IPS-18a (cell line): ENCODE data around the gene EMX1.

Experiments
- H3K27ac ChIP-seq: one replicate; pipeline ENCODE4 v1.5.1; 2013; ENCODE audit warnings: low read length
- H3K27me3 ChIP-seq: one replicate; pipeline ENCODE4 v1.6.1; 2013; ENCODE audit warnings: mild to moderate bottlenecking, low read length; ENCODE audit not compliant: control insufficient read depth, insufficient read depth
- H3K36me3 ChIP-seq: one replicate; pipeline ENCODE4 v1.6.1; 2013; ENCODE audit warnings: low read depth, low read length; ENCODE audit not compliant: control insufficient read depth
- H3K4me1 ChIP-seq: one replicate; pipeline ENCODE4 v1.6.1; 2013; ENCODE audit warnings: low read depth, low read length; ENCODE audit not compliant: control insufficient read depth
- H3K4me3 ChIP-seq: one replicate; pipeline ENCODE4 v1.5.1; 2013; ENCODE audit warnings: low read length
- H3K9ac ChIP-seq: one replicate; pipeline ENCODE4 v1.6.1; 2013; ENCODE audit warnings: mild to moderate bottlenecking, low read length, moderate library complexity
- H3K9me3 ChIP-seq: one replicate; pipeline ENCODE4 v1.6.1; 2013; ENCODE audit warnings: low read depth, low read length; ENCODE audit not compliant: control insufficient read depth

The EMX1 gene

GRCh38 chr2:72920318-72921087 lies 3.2 kb downstream of the EMX1 start:
- H3K36me3 ChIP-seq = no peaks in the 10 kb centered on the region
- peaks cover 97% of the 10 kb centered on the region for H3K27me3 ChIP-seq
- H3K4me1 ChIP-seq = peaks cover 24% of the 10 kb centered on the region
- H3K4me3 ChIP-seq = peak overlapping the region; percentile 44
- no peak overlapping the region for H3K27ac ChIP-seq
- no peaks in the 10 kb centered on the region for H3K9me3 ChIP-seq
- no peak overlapping the region for H3K9ac ChIP-seq

DNA sequence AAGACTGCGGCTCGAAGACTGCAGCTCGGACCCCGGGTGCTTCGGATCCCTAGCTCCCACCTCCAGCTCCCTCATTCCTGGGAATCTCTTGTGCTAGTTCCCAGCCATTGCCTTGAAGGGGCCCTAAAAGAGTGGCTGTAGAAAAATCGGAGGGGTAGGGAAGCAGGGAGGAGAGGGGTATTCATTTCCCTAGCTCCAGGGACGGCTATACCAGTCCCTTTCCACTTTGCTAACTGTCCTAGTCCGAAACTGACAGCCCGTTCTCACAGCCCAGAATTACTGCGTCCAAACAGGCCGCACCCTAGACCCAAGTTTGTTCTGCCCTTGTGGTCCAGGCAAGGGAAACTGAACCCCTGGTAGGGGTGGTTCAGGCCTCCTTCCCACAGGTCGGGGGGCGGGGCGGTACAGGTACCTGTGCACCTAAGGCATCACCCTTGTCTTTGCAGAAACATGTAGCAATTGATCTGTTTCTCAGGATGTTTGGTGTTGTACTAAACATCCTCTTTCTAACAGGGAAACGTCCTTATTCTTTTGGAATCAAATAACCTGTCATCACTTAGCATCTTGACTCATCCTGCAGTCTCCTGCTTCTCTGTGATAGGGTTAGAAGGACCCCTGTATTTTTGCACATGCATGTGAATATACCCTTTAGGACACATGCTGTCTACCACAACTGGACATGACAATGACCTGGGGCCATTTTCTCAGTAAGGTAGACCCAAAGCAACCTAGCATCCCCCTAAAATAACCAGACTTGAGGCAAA lies 4.0 kb downstream of the EMX1 start:
- peaks cover 32% of the 10 kb centered on the region for H3K4me1 ChIP-seq
- H3K9ac ChIP-seq = no peak overlapping the region
- peaks cover 97% of the 10 kb centered on the region for H3K27me3 ChIP-seq
- peak overlapping the region; percentile 44 for H3K4me3 ChIP-seq
- H3K27ac ChIP-seq = no peak overlapping the region
- H3K36me3 ChIP-seq = no peaks in the 10 kb centered on the region
- H3K9me3 ChIP-seq = no peaks in the 10 kb centered on the region

DNA sequence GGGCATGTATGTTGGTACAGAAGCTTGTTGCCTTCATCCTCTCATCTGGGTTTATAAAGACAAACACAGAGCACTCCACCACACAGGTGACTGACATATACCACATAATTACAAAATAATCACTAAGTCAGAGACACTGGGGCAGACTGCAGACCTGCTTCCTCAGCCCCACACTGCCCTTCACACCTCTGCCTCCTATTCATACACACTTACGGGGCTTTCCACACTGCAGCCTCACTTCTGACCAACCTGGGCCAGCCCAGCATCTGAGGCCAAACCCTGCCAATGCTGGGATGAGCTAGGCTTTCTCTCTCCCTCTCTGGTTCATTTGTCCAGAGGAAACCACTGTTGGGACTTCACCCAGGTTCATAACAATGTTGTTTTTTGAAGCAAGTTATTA lies 4.5 kb downstream of the EMX1 start:
- no peak overlapping the region for H3K4me3 ChIP-seq
- no peak overlapping the region for H3K27ac ChIP-seq
- no peaks in the 10 kb centered on the region for H3K36me3 ChIP-seq
- no peak overlapping the region for H3K9ac ChIP-seq
- peaks cover 97% of the 10 kb centered on the region for H3K27me3 ChIP-seq
- peaks cover 37% of the 10 kb centered on the region for H3K4me1 ChIP-seq
- H3K9me3 ChIP-seq = no peaks in the 10 kb centered on the region

- H3K36me3 ChIP-seq = no peaks in the 10 kb centered on the region
- H3K27ac ChIP-seq = no peak overlapping the region
- no peak overlapping the region for H3K9ac ChIP-seq
- peaks cover 33% of the 10 kb centered on the region for H3K4me1 ChIP-seq
- peak overlapping the region; percentile 34 for H3K4me3 ChIP-seq
- peaks cover 100% of the 10 kb centered on the region for H3K27me3 ChIP-seq
- H3K9me3 ChIP-seq = no peaks in the 10 kb centered on the region
These were observed 6.6 kb downstream of the EMX1 start for GRCh38 chr2:72923833-72924352.

- Histone ChIP-seq H3K27ac (no peak overlapping the region), H3K36me3 (no peaks in the 10 kb centered on the region), H3K9ac (no peak overlapping the region), H3K4me3 (peak overlapping the region; percentile 34), H3K9me3 (no peaks in the 10 kb centered on the region), H3K4me1 (peaks cover 31% of the 10 kb centered on the region), H3K27me3 (peaks cover 100% of the 10 kb centered on the region)
These were observed 7.3 kb downstream of the EMX1 start for GRCh38 chr2:72924353-72925240.

- Histone ChIP-seq H3K4me1 (peaks cover 27% of the 10 kb centered on the region), H3K36me3 (no peaks in the 10 kb centered on the region), H3K4me3 (peak overlapping the region; percentile 34), H3K9me3 (no peaks in the 10 kb centered on the region), H3K27ac (no peak overlapping the region), H3K9ac (no peak overlapping the region), H3K27me3 (peaks cover 100% of the 10 kb centered on the region)
These were observed 8.1 kb downstream of the EMX1 start for GRCh38 chr2:72925328-72925943.

- H3K27ac ChIP-seq = no peak overlapping the region
- H3K36me3 ChIP-seq = no peaks in the 10 kb centered on the region
- H3K9me3 ChIP-seq = no peaks in the 10 kb centered on the region
- H3K9ac ChIP-seq = no peak overlapping the region
- H3K4me3 ChIP-seq = no peak overlapping the region
- H3K4me1 ChIP-seq = peaks cover 21% of the 10 kb centered on the region
- peaks cover 100% of the 10 kb centered on the region for H3K27me3 ChIP-seq
These were observed 9.0 kb downstream of the EMX1 start for GRCh38 chr2:72926368-72926767.

- Histone ChIP-seq H3K27me3 (peaks cover 98% of the 10 kb centered on the region), H3K36me3 (no peaks in the 10 kb centered on the region), H3K27ac (no peak overlapping the region), H3K9me3 (no peaks in the 10 kb centered on the region), H3K4me1 (peaks cover 20% of the 10 kb centered on the region), H3K4me3 (no peak overlapping the region), H3K9ac (no peak overlapping the region)
These were observed 9.6 kb downstream of the EMX1 start for GRCh38 chr2:72926811-72927465.

GRCh38 chr2:72927619-72928550 lies 10.6 kb downstream of the EMX1 start:
- no peak overlapping the region for H3K9ac ChIP-seq
- H3K4me1 ChIP-seq = peaks cover 20% of the 10 kb centered on the region
- H3K4me3 ChIP-seq = no peak overlapping the region
- H3K9me3 ChIP-seq = no peaks in the 10 kb centered on the region
- H3K27me3 ChIP-seq = peaks cover 98% of the 10 kb centered on the region
- no peaks in the 10 kb centered on the region for H3K36me3 ChIP-seq
- H3K27ac ChIP-seq = no peak overlapping the region

DNA sequence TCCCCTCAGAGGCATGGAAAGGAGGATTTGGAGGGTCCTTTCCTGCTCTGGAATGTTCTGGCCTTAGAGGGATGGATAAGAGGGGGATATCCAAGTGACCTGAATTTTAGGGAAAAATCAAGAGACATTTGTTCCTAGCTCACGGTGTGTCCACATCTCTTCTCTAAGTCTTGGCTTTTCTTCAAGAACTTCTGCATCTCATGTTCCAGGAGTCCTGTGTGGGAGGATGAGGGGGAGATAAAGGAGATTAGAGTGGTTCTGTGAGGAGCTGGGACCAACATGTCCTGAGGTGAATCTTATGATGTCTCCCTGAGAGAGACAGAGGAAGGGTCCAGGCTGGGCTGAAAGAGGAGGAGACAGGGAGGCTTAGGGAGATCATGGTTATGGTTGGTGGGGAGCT lies 11.7 kb downstream of the EMX1 start:
- Histone ChIP-seq H3K9ac (no peak overlapping the region), H3K4me1 (peaks cover 20% of the 10 kb centered on the region), H3K36me3 (no peaks in the 10 kb centered on the region), H3K27me3 (peaks cover 95% of the 10 kb centered on the region), H3K27ac (no peak overlapping the region), H3K4me3 (no peak overlapping the region), H3K9me3 (no peaks in the 10 kb centered on the region)
